H1 (cell line): ENCODE data around the gene TRIAP1. TPM values are rescaled to one million over a fixed set of nuclear protein-coding genes. Genes with fewer than 3 reads are reported as not detected.

Experiments used
- ASH2L ChIP-seq: fragments of 200-600, 300-600 bp; sonication (generic); IDR thresholded peaks from one replicate; pipeline ENCODE4 v1.7.1; 2017; ENCODE audit warnings: low read length
- BACH1 ChIP-seq: IDR thresholded peaks from 2 replicates; pipeline ENCODE4 v1.6.1; 2012; ENCODE audit warnings: low read length, improper control_type of control experiment
- BCL11A ChIP-seq, 2 experiments: IDR thresholded peaks; one replicate each; pipeline ENCODE4 v1.6.1; 2011; ENCODE audit warnings: low read depth in 2 of 2, low read length in 2 of 2, mild to moderate bottlenecking in 2 of 2
- FOSL1 ChIP-seq: IDR thresholded peaks from 2 replicates; pipeline ENCODE4 v1.6.1; 2011; ENCODE audit warnings: mild to moderate bottlenecking, low read depth, low read length, moderate library complexity; ENCODE audit not compliant: insufficient read depth
- GABPA ChIP-seq: IDR thresholded peaks from 2 replicates; pipeline ENCODE4 v1.6.1; 2011; ENCODE audit warnings: mild to moderate bottlenecking, low read length, moderate library complexity, borderline replicate concordance; ENCODE audit not compliant: insufficient read depth
- KDM5A ChIP-seq: fragments of 200-600 bp; IDR thresholded peaks from 2 replicates; pipeline ENCODE4 v1.7.1; 2012; ENCODE audit warnings: mild to moderate bottlenecking, low read length, inconsistent platforms, mixed read lengths
- PHF8 ChIP-seq: fragments of 200-600 bp; sonication (generic); conservative IDR thresholded peaks from 2 replicates; pipeline ENCODE4 v1.7.1; 2012; ENCODE audit warnings: low read depth, mild to moderate bottlenecking, inconsistent platforms, low read length, moderate library complexity
- POLR2AphosphoS5 ChIP-seq: IDR thresholded peaks from 2 replicates; pipeline ENCODE4 v1.6.1; 2011; ENCODE audit warnings: low read depth, low read length
- RAD21 ChIP-seq, 2 experiments: IDR thresholded peaks in 1 of 2; conservative IDR thresholded peaks in 1 of 2; 2 replicates each; pipeline ENCODE4 v1.6.1; 2011; ENCODE audit warnings: low read depth in 2 of 2, low read length in 2 of 2, improper control_type of control experiment in 1 of 2, inconsistent platforms in 1 of 2, mild to moderate bottlenecking in 1 of 2, moderate library complexity in 1 of 2
- RFX5 ChIP-seq: IDR thresholded peaks from 2 replicates; pipeline ENCODE4 v1.6.1; 2011; ENCODE audit warnings: low read depth, low read length, improper control_type of control experiment, borderline replicate concordance
- SIN3A ChIP-seq, 2 experiments: IDR thresholded peaks in 1 of 2; conservative IDR thresholded peaks in 1 of 2; 2 replicates each; pipeline ENCODE4 v1.6.1; 2011 to 2012; ENCODE audit warnings: low read length in 2 of 2, improper control_type of control experiment in 1 of 2, low read depth in 1 of 2, mild to moderate bottlenecking in 1 of 2
- SP4 ChIP-seq: IDR thresholded peaks from 2 replicates; pipeline ENCODE4 v1.6.1; 2012; ENCODE audit warnings: low read length, inconsistent platforms
- TAF1 ChIP-seq: IDR thresholded peaks from 2 replicates; pipeline ENCODE4 v1.6.1; 2011; ENCODE audit warnings: mild to moderate bottlenecking, low read depth, low read length
- TBP ChIP-seq: IDR thresholded peaks from 2 replicates; pipeline ENCODE4 v1.6.1; 2011; ENCODE audit warnings: low read depth, low read length, improper control_type of control experiment
- TCF12 ChIP-seq: IDR thresholded peaks from 2 replicates; pipeline ENCODE4 v1.6.1; 2011; ENCODE audit warnings: low read depth, mild to moderate bottlenecking, low read length
- polyA plus RNA-seq, 7 experiments: library from polyadenylated mRNA; depleted of rRNA in 3 of 7; stranded (reverse) in 5 of 7; unstranded in 2 of 7; fragments of >200 nt in 5 of 7; fragments of 200-250 nt in 2 of 7; gene quantifications; 1 replicate in 5 of 7; 2 replicates in 1 of 7; 4 replicates in 1 of 7; pipeline versions ENCODE4 v1.2.1 to v1.2.3, GENCODE V29; 2011 to 2013; ENCODE audit warnings: missing spikeins in 2 of 7, mixed read lengths in 2 of 7
- total RNA-seq: library from RNA; stranded (reverse); fragmentation: NEBNext Ultra II Directional; extraction: Animal tissue kit (Norgen Biotek cat#: 25700); gene quantifications from 2 replicates; pipeline ENCODE4 v1.2.1, GENCODE V29; 2021
- TF ChIP-seq, protein P1 (sequence below): IDR thresholded peaks from 2 replicates; pipeline ENCODE4 v1.6.1; 2012; ENCODE audit warnings: low read length, inconsistent platforms
- TF ChIP-seq, protein P2 (sequence below): IDR thresholded peaks from 2 replicates; pipeline ENCODE4 v1.6.1; 2012; ENCODE audit warnings: inconsistent platforms

Gene TRIAP1
- total and polyA plus RNA-seq, 2 of the 8 experiments (the other 6 are each of a cell fraction or from before 2014, with no cell fraction given) = 42.0 to 63.4 TPM

DNA sequence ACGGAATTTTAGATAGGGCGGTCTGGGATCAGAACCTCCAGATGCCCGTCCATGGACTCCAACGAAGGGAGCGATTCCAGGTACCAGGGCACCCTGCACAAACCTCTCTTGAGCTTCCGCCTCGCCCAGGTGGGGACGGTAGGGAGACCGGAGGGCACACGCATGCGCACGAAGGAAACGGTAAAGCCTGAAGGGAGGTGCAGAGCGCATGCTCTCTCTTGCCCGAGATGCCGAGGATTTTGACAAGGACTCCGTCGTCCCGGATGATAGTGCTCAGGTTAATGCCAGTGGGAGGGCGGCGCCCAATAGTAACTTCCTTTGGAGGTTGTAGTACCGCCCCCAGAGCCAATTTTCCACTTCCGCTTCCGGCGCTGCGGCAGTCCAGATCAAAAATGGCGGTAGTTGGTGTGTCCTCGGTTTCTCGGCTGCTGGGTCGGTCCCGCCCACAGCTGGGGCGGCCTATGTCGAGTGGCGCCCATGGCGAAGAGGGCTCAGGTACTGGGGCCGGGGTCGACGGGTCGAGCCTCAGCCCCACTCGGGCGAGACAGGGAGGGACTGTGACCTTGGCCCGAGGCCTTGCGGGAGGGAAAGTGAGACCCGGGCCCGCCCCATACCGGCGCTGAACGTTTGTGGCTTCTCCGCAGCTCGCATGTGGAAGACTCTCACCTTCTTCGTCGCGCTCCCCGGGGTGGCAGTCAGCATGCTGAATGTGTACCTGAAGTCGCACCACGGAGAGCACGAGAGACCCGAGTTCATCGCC lies 8.3 kb downstream of the TRIAP1 start, which contains the start of gene COX6A1 (continued):
- no peak for TF ChIP-seq BACH1
- TF ChIP-seq GABPA = peak; percentile 84
- peak; percentile 68 for TF ChIP-seq PHF8
- no peak for TF ChIP-seq BCL11A (IDR thresholded peaks at IDR 0.05; ENCODE audit: low read depth in 2 of 2, low read length in 2 of 2)
- TF ChIP-seq FOSL1 = no peak
- TF ChIP-seq RFX5 = no peak
- peak; percentile 71 for TF ChIP-seq TBP
- 0 out of 2 replicates have a peak, but pooled peaks have one; percentile 32 for TF ChIP-seq SP4
- TF ChIP-seq TAF1 = peak; percentile 90
- peak; percentile 50 for TF ChIP-seq ASH2L
- peak; percentile 83 for TF ChIP-seq KDM5A
- peak; percentile 6 to 89; a peak in 2 of 4 replicates for TF ChIP-seq SIN3A (conservative IDR thresholded peaks at IDR 0.05 in 1 of 2, IDR thresholded peaks at IDR 0.05 in 1 of 2; ENCODE audit: low read depth in 1 of 2, low read length in 2 of 2)
- peak; percentile 52; the same call in 1 of the 2 replicates for TF ChIP-seq POLR2AphosphoS5
- peak in 1 of 2 experiments; percentile 9; a peak in 2 of 4 replicates for TF ChIP-seq RAD21 (IDR thresholded peaks at IDR 0.05 in 1 of 2, conservative IDR thresholded peaks at IDR 0.05 in 1 of 2; ENCODE audit: low read depth in 2 of 2, low read length in 2 of 2)
- TF ChIP-seq, protein P1, sequence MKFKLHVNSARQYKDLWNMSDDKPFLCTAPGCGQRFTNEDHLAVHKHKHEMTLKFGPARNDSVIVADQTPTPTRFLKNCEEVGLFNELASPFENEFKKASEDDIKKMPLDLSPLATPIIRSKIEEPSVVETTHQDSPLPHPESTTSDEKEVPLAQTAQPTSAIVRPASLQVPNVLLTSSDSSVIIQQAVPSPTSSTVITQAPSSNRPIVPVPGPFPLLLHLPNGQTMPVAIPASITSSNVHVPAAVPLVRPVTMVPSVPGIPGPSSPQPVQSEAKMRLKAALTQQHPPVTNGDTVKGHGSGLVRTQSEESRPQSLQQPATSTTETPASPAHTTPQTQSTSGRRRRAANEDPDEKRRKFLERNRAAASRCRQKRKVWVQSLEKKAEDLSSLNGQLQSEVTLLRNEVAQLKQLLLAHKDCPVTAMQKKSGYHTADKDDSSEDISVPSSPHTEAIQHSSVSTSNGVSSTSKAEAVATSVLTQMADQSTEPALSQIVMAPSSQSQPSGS = 0 out of 2 replicates have a peak, but pooled peaks have one; percentile 29
- TF ChIP-seq TCF12 = no peak
- TF ChIP-seq, protein P2, sequence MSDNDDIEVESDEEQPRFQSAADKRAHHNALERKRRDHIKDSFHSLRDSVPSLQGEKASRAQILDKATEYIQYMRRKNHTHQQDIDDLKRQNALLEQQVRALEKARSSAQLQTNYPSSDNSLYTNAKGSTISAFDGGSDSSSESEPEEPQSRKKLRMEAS = peak; percentile 81
